ENCODE results near the gene PPP1CC. TPM values are rescaled to one million over a fixed set of nuclear protein-coding genes. Genes with fewer than 3 reads are reported as not detected.

Gene PPP1CC
- total and polyA plus RNA-seq, 3 experiments from 2014 or later: 130 to 249 (median 242) TPM

- CTCF ChIA-PET: no interaction called here
- H3K27me3 ChIP-seq (ENCODE audit: insufficient read depth, low read length, poor library complexity, severe bottlenecking): no peaks in the 10 kb centered on the region
- H3K9me3 ChIP-seq (ENCODE audit: low read length): no peaks in the 10 kb centered on the region
- H3K27me3 Mint-ChIP-seq: no peaks in the 10 kb centered on the region
- H3K27ac Mint-ChIP-seq: peak overlapping the region in 1 of 8 donors; percentile 48
- H3K9me3 Mint-ChIP-seq: no peaks in the 10 kb centered on the region
- H3K36me3 ChIP-seq (ENCODE audit: insufficient read depth, low read length): peaks cover 27% of the 10 kb centered on the region
- no peak overlapping the region for H3K4me3 ChIP-seq (ENCODE audit: low read length)
- peaks cover 0 to 54% (median 21%) of the 10 kb centered on the region in 3 donors for H3K36me3 Mint-ChIP-seq
- POLR2A ChIA-PET: no interaction called here
- H3K27ac ChIP-seq (ENCODE audit: low read depth, low read length): no peak overlapping the region
- peaks cover 0 to 4% (median 1%) of the 10 kb centered on the region in 3 donors for H3K4me1 Mint-ChIP-seq
- no peaks in the 10 kb centered on the region for H3K4me1 ChIP-seq (ENCODE audit: insufficient read depth, low read length)
- no peak overlapping the region for H3K4me3 Mint-ChIP-seq
- no peak for DNase-seq
Observed at GRCh38 chr12:110717037-110717436, 25.7 kb downstream of the PPP1CC start.

DNA sequence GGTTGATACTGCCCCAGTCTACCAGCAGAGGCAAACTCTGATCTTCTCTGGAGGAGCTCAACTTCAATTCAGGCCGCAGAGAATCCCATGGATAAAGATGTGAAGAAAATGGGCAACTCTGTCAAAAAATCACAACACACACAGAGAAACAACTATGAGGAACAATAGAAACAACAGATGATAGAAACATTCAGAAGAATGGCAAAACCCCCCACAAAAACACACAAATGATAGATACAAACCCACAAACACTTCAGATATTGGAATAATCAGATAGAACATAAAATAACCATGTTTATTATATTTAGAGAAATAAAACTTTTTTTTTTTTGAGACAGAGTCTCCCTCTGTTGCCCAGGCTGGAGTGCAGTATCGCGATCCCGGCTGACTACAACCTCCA, 33.8 kb downstream of the PPP1CC start:
- ChIA-PET CTCF (no interaction called here), POLR2A (interaction anchor here (0.6 to 0.7 kb wide), 2 partner anchors 142 to 279 kb away, joined by 4 to 8 read pairs; no protein-coding TSS in a partner anchor)
- no peaks in the 10 kb centered on the region for H3K9me3 ChIP-seq (ENCODE audit: low read length)
- no peaks in the 10 kb centered on the region for H3K27me3 ChIP-seq (ENCODE audit: insufficient read depth, low read length, poor library complexity, severe bottlenecking)
- H3K27ac Mint-ChIP-seq: peak overlapping the region in 2 of 8 donors; percentile 61 to 81
- DNase-seq: no peak
- no peaks in the 10 kb centered on the region for H3K9me3 Mint-ChIP-seq
- H3K4me3 Mint-ChIP-seq: no peak overlapping the region
- no peaks in the 10 kb centered on the region for H3K36me3 ChIP-seq (ENCODE audit: insufficient read depth, low read length)
- no peaks in the 10 kb centered on the region for H3K27me3 Mint-ChIP-seq
- H3K4me3 ChIP-seq (ENCODE audit: low read length): no peak overlapping the region
- no peak overlapping the region for H3K27ac ChIP-seq (ENCODE audit: low read depth, low read length)
- no peaks in the 10 kb centered on the region for H3K4me1 ChIP-seq (ENCODE audit: insufficient read depth, low read length)
- H3K4me1 Mint-ChIP-seq: no peaks in the 10 kb centered on the region
- peaks cover 0 to 2% (median 0%) of the 10 kb centered on the region in 3 donors for H3K36me3 Mint-ChIP-seq

DNA sequence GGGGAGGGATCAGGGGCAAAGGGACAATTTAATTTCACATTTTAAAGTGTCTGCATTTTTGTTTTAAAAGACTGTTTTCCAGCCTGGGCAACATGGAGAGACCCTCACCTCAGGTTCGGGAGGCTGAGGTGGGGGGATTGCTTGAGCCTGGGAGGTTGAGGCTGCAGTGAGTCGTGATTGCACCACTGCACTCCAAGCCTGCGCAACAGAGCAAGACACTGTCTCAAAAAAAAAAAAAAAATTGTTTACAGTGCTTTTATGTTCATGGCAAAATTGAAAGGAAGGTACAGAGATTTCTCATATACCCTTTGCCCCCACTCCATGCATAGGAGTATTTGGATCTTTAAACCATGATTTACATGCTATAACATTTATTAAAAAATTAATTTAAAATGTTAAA, 37.4 kb downstream of the PPP1CC start:
- H3K4me1 Mint-ChIP-seq: no peaks in the 10 kb centered on the region
- Histone ChIP-seq H3K9me3 (ENCODE audit: low read length) (no peaks in the 10 kb centered on the region), H3K4me1 (ENCODE audit: insufficient read depth, low read length) (no peaks in the 10 kb centered on the region), H3K27ac (ENCODE audit: low read depth, low read length) (no peak overlapping the region), H3K4me3 (ENCODE audit: low read length) (no peak overlapping the region), H3K36me3 (ENCODE audit: insufficient read depth, low read length) (no peaks in the 10 kb centered on the region), H3K27me3 (ENCODE audit: insufficient read depth, low read length, poor library complexity, severe bottlenecking) (no peaks in the 10 kb centered on the region)
- H3K27me3 Mint-ChIP-seq: no peaks in the 10 kb centered on the region
- DNase-seq: no peak
- H3K4me3 Mint-ChIP-seq: no peak overlapping the region
- ChIA-PET POLR2A (no interaction called here), CTCF (no interaction called here)
- H3K9me3 Mint-ChIP-seq: no peaks in the 10 kb centered on the region
- no peak overlapping the region for H3K27ac Mint-ChIP-seq
- H3K36me3 Mint-ChIP-seq: no peaks in the 10 kb centered on the region

GRCh38 chr12:110704750-110705149, 37.9 kb downstream of the PPP1CC start:
- Mint-ChIP-seq H3K9me3 (no peaks in the 10 kb centered on the region), H3K27ac (peak overlapping the region in 1 of 8 donors; percentile 85), H3K27me3 (no peaks in the 10 kb centered on the region), H3K4me3 (no peak overlapping the region), H3K36me3 (no peaks in the 10 kb centered on the region), H3K4me1 (no peaks in the 10 kb centered on the region)
- Histone ChIP-seq H3K27ac (ENCODE audit: low read depth, low read length) (no peak overlapping the region), H3K4me1 (ENCODE audit: insufficient read depth, low read length) (no peaks in the 10 kb centered on the region), H3K4me3 (ENCODE audit: low read length) (no peak overlapping the region), H3K27me3 (ENCODE audit: insufficient read depth, low read length, poor library complexity, severe bottlenecking) (no peaks in the 10 kb centered on the region), H3K9me3 (ENCODE audit: low read length) (no peaks in the 10 kb centered on the region), H3K36me3 (ENCODE audit: insufficient read depth, low read length) (no peaks in the 10 kb centered on the region)
- ChIA-PET CTCF (no interaction called here), POLR2A (no interaction called here)
- DNase-seq: no peak

DNA sequence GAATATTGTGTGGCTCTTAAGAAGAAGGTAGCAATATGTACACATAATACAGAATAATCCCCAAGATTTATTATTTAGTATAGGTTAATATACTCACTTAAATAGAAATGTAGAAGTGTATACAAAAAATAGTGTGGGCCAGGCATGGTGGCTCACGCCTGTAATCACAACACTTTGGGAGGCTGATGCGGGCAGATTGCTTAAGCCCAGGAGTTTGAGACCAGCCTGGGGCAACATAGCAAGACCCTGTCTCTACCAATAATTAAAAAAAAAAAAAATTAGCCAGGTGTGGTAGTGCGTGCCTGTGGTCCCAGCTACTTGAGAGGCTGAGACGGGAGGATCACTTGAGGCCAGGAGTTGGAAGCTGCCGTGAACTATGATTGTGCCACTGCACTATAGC, 38.5 kb downstream of the PPP1CC start:
- H3K27ac ChIP-seq (ENCODE audit: low read depth, low read length): no peak overlapping the region
- H3K36me3 Mint-ChIP-seq: no peaks in the 10 kb centered on the region
- no peaks in the 10 kb centered on the region for H3K9me3 Mint-ChIP-seq
- ChIA-PET POLR2A (no interaction called here), CTCF (no interaction called here)
- no peaks in the 10 kb centered on the region for H3K27me3 Mint-ChIP-seq
- no peaks in the 10 kb centered on the region for H3K4me1 Mint-ChIP-seq
- H3K27ac Mint-ChIP-seq: no peak overlapping the region
- H3K4me3 Mint-ChIP-seq: no peak overlapping the region
- no peaks in the 10 kb centered on the region for H3K9me3 ChIP-seq (ENCODE audit: low read length)
- H3K36me3 ChIP-seq (ENCODE audit: insufficient read depth, low read length): no peaks in the 10 kb centered on the region
- no peak for DNase-seq
- no peak overlapping the region for H3K4me3 ChIP-seq (ENCODE audit: low read length)
- no peaks in the 10 kb centered on the region for H3K4me1 ChIP-seq (ENCODE audit: insufficient read depth, low read length)
- H3K27me3 ChIP-seq (ENCODE audit: insufficient read depth, low read length, poor library complexity, severe bottlenecking): no peaks in the 10 kb centered on the region

DNA sequence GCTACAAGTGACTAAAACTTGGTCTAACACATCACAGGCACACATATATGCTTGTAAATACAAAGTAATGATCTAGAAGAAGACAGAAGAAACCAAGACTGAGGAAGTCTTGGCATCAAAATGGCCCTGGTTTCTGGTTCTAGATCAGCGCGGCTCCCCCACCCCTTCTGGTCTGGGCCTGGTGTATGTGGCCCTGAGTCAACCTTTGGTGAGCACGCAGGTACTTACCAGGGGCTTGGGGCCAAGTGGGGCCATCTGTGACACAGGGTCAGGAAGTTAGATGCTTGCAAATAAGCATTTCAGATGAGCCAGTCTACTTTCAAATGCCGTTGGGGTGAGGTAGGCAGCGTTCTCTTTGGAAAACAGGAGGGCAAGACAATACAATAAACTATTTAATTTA, 40.6 kb downstream of the PPP1CC start:
- no peak overlapping the region for H3K4me3 ChIP-seq (ENCODE audit: low read length)
- Mint-ChIP-seq H3K36me3 (no peaks in the 10 kb centered on the region), H3K27ac (no peak overlapping the region), H3K27me3 (no peaks in the 10 kb centered on the region), H3K4me1 (peaks cover 5 to 7% (median 6%) of the 10 kb centered on the region in 3 donors), H3K4me3 (no peak overlapping the region), H3K9me3 (no peaks in the 10 kb centered on the region)
- no peaks in the 10 kb centered on the region for H3K27me3 ChIP-seq (ENCODE audit: insufficient read depth, low read length, poor library complexity, severe bottlenecking)
- no peak for DNase-seq
- H3K9me3 ChIP-seq (ENCODE audit: low read length): no peaks in the 10 kb centered on the region
- ChIA-PET POLR2A (no interaction called here), CTCF (no interaction called here)
- no peak overlapping the region for H3K27ac ChIP-seq (ENCODE audit: low read depth, low read length)
- peaks cover 6% of the 10 kb centered on the region for H3K4me1 ChIP-seq (ENCODE audit: insufficient read depth, low read length)
- no peaks in the 10 kb centered on the region for H3K36me3 ChIP-seq (ENCODE audit: insufficient read depth, low read length)

DNA sequence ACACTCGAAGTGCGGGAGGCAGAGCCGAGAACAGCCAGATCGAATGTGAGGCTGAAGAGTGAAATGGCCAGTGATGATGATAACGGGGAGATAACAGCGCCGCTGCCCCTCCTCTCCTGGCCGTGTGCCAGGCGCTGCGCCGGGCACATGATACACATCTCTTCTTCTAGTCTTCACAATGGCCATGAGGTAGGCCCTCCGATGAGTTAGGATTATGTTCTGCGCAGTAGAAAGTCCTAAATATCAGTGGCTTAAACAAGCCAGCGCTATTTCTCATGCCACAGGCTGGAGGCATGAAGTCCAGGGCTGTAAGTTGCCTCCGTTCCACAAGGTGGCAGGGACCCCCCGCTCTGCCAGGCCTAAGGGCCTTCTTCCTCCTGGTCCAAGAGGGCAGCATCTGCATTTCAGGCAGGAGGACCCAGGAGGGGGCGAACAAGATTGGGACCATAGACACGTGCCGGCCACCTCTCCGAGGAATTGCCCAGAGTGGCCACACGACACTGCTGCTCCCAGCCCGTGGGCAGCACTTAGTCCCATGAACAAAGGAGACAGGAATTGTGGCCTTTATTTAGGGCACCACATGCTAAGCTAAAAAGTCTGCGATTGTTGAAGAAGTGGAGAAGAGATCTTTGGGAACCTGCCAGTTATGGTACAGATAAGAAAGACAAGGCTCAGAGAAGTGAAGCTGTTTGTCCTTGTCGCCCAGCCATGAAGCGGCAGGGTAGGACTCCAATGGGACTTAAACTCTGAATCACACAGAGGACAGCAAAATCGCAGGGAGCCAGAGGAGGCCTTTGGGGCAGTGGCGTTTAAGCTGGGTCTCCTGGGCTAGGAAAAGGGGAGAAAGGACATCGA, 42.9 kb downstream of the PPP1CC start:
- H3K9me3 Mint-ChIP-seq: no peaks in the 10 kb centered on the region
- no peaks in the 10 kb centered on the region for H3K36me3 Mint-ChIP-seq
- no peaks in the 10 kb centered on the region for H3K27me3 Mint-ChIP-seq
- no peaks in the 10 kb centered on the region for H3K9me3 ChIP-seq (ENCODE audit: low read length)
- CTCF ChIA-PET: no interaction called here
- H3K27me3 ChIP-seq (ENCODE audit: insufficient read depth, low read length, poor library complexity, severe bottlenecking): no peaks in the 10 kb centered on the region
- H3K4me3 ChIP-seq (ENCODE audit: low read length): no peak overlapping the region
- H3K4me3 Mint-ChIP-seq: no peak overlapping the region
- no peak for DNase-seq
- H3K4me1 Mint-ChIP-seq: peaks cover 5 to 7% (median 6%) of the 10 kb centered on the region in 3 donors
- H3K36me3 ChIP-seq (ENCODE audit: insufficient read depth, low read length): no peaks in the 10 kb centered on the region
- POLR2A ChIA-PET: no interaction called here
- peaks cover 6% of the 10 kb centered on the region for H3K4me1 ChIP-seq (ENCODE audit: insufficient read depth, low read length)
- peak overlapping the region in 2 of 8 donors; percentile 26 to 47 for H3K27ac Mint-ChIP-seq
- H3K27ac ChIP-seq (ENCODE audit: low read depth, low read length): no peak overlapping the region

- ChIA-PET POLR2A (interaction anchor here (0.7 kb wide), 1 partner anchor 116 kb away, joined by 3 read pairs; no protein-coding TSS in a partner anchor), CTCF (interaction anchor here (0.8 to 3.3 kb wide), 5 partner anchors 33 to 230 kb away, joined by 3 to 18 read pairs (median 4); partner anchors contain the start of genes FAM216A and GPN3)
- Histone ChIP-seq H3K36me3 (ENCODE audit: insufficient read depth, low read length) (no peaks in the 10 kb centered on the region), H3K27me3 (ENCODE audit: insufficient read depth, low read length, poor library complexity, severe bottlenecking) (no peaks in the 10 kb centered on the region), H3K4me3 (ENCODE audit: low read length) (no peak overlapping the region), H3K4me1 (ENCODE audit: insufficient read depth, low read length) (peaks cover 6% of the 10 kb centered on the region), H3K9me3 (ENCODE audit: low read length) (no peaks in the 10 kb centered on the region), H3K27ac (ENCODE audit: low read depth, low read length) (peak overlapping the region; percentile 47)
- DNase-seq: peak; percentile 54 to 83 (median 70)
- no peaks in the 10 kb centered on the region for H3K36me3 Mint-ChIP-seq
- H3K27me3 Mint-ChIP-seq: no peaks in the 10 kb centered on the region
- H3K4me1 Mint-ChIP-seq: peaks cover 5 to 7% (median 6%) of the 10 kb centered on the region in 3 donors
- H3K9me3 Mint-ChIP-seq: no peaks in the 10 kb centered on the region
- peak overlapping the region in 1 of 7 donors; percentile 44 for H3K4me3 Mint-ChIP-seq
- peak overlapping the region in 3 of 8 donors; percentile 44 to 85 (median 78) for H3K27ac Mint-ChIP-seq
Observed at GRCh38 chr12:110698171-110698902, 44.4 kb downstream of the PPP1CC start.

Data from CD8-positive, alpha-beta memory T cell (primary cell).